ENCODE data around the gene NOBOX.
"Not testable (repeated sequence)": the region's sequence is repeated elsewhere in the genome, so short reads cannot be mapped to it uniquely, and the experiment has no call there.

- not testable (repeated sequence) for TF ChIP-seq CTCF, POLR2A (IDR thresholded peaks at IDR 0.05)
These were observed 51.8 kb downstream of the NOBOX start for GRCh38 chr7:144351667-144352066.
